NCI-H82 treated with DMSO at 0.1 percent for 48 hours (cell line): ENCODE data around the gene TTLL11.
"Not testable (repeated sequence)": the region's sequence is repeated elsewhere in the genome, so short reads cannot be mapped to it uniquely, and the experiment has no call there.

Experiments
- DNase-seq: peaks from one replicate; lab custom pipeline; 2025; ENCODE audit not compliant: unreplicated experiment; lab: John Stamatoyannopoulos, UW

TTLL11 gene

GRCh38 chr9:122125509-122126330, 32.6 kb upstream of the TTLL11 start:
- no peak for DNase-seq

GRCh38 chr9:122125158-122125508, 32.0 kb upstream of the TTLL11 start:
- peak; percentile 48 for DNase-seq

- no peak for DNase-seq
Observed at GRCh38 chr9:122124528-122124927, 31.4 kb upstream of the TTLL11 start.

- no peak for DNase-seq
Observed at GRCh38 chr9:122124048-122124447, 30.9 kb upstream of the TTLL11 start.

GRCh38 chr9:122122903-122123632, 30.0 kb upstream of the TTLL11 start:
- no peak for DNase-seq

- no peak for DNase-seq
Observed at GRCh38 chr9:122122468-122122867, 29.4 kb upstream of the TTLL11 start.

- DNase-seq, result no peak
Observed at GRCh38 chr9:122121931-122122330, 28.8 kb upstream of the TTLL11 start.

GRCh38 chr9:122121391-122121790, 28.3 kb upstream of the TTLL11 start:
- no peak for DNase-seq

GRCh38 chr9:122120316-122121071, 27.4 kb upstream of the TTLL11 start:
- DNase-seq, result no peak

- no peak for DNase-seq
Observed at GRCh38 chr9:122119721-122120120, 26.6 kb upstream of the TTLL11 start.

GRCh38 chr9:122119166-122119521, 26.0 kb upstream of the TTLL11 start:
- no peak for DNase-seq

- no peak for DNase-seq
Observed at GRCh38 chr9:122118343-122119165, 25.4 kb upstream of the TTLL11 start.

- DNase-seq, result not testable (repeated sequence)
Observed at GRCh38 chr9:122117241-122117640, 24.1 kb upstream of the TTLL11 start.

- DNase-seq, result no peak
Observed at GRCh38 chr9:122116448-122117173, 23.5 kb upstream of the TTLL11 start.

- DNase-seq, result no peak
Observed at GRCh38 chr9:122116040-122116439, 22.9 kb upstream of the TTLL11 start.

- DNase-seq, result no peak
Observed at GRCh38 chr9:122115176-122116035, 22.3 kb upstream of the TTLL11 start.

GRCh38 chr9:122113574-122113973, 20.5 kb upstream of the TTLL11 start:
- peak; percentile 45 for DNase-seq

- no peak for DNase-seq
Observed at GRCh38 chr9:122112238-122112637, 19.1 kb upstream of the TTLL11 start.

GRCh38 chr9:122111413-122112085, 18.4 kb upstream of the TTLL11 start:
- no peak for DNase-seq
